Thyroid gland (tissue), 4 donors: Measurements from ENCODE around the gene SPON1. TPM values are rescaled to one million over a fixed set of nuclear protein-coding genes. Genes with fewer than 3 reads are reported as not detected.

Experiments
- DNase-seq, 2 donors: peaks; one replicate each; pipeline ENCODE4 v3.0.0-alpha.2; 2019
- H3K27ac ChIP-seq, 3 donors: fragments of 200-600 bp; sonication (generic); 1 replicate in 2 of 3; 2 replicates in 1 of 3; pipeline ENCODE4 v1.5.1; 2016 to 2019; ENCODE audit warnings: mild to moderate bottlenecking in 1 of 3, moderate library complexity in 1 of 3
- H3K27me3 ChIP-seq: fragments of 200-600 bp; sonication (generic); one replicate; pipeline ENCODE4 v1.5.1; 2019
- H3K36me3 ChIP-seq, 2 donors: fragments of 200-600 bp; sonication (generic); one replicate each; pipeline ENCODE4 v1.5.1; 2016 to 2019
- H3K4me1 ChIP-seq, 2 donors: fragments of 200-600 bp; sonication (generic); one replicate each; pipeline ENCODE4 v1.5.1; 2017 to 2019
- H3K4me3 ChIP-seq, 3 donors: fragments of 200-600 bp; sonication (generic); replicated peaks in 1 of 3; 1 replicate in 2 of 3; 2 replicates in 1 of 3; pipeline ENCODE4 v1.5.1; 2016; ENCODE audit warnings: mild to moderate bottlenecking in 1 of 3
- H3K9me3 ChIP-seq: fragments of 200-600 bp; sonication (generic); one replicate; pipeline ENCODE4 v1.5.1; 2017
- POLR2A ChIP-seq, 2 donors: fragments of 450-650 bp; IDR thresholded peaks; one replicate each; pipeline ENCODE4 v1.6.1; 2017; ENCODE audit warnings: antibody characterized with exemption in 2 of 2, mild to moderate bottlenecking in 2 of 2, moderate library complexity in 1 of 2
- WGBS, 2 donors: methylation state at CpG; one replicate each; pipeline ENCODE4 v1.1.5; 2017; 5-methylcytosine and 5-hydroxymethylcytosine counted together
- intact Hi-C: fragments of 100-400 bp; cut with DNase I; formaldehyde crosslinking; loops from one replicate; pipeline ENCODE4 v1.15.1; 2023
- total RNA-seq, 4 donors: library from RNA; depleted of rRNA; stranded (reverse); fragments of >200 nt; gene quantifications; one replicate each; pipeline ENCODE4 v1.2.3, GENCODE V29; 2016
- TF ChIP-seq, protein P1 (sequence below), 6 experiments: fragments of 200-600 bp in 3 of 6; fragments of 450-650 bp in 3 of 6; sonication (generic) in 3 of 6; IDR thresholded peaks; one replicate each; pipeline ENCODE4 v1.5.1; 2016 to 2019; ENCODE audit warnings: antibody characterized with exemption in 6 of 6, mild to moderate bottlenecking in 2 of 6, inconsistent platforms in 1 of 6, moderate library complexity in 1 of 6

The SPON1 gene
- total RNA-seq, 4 donors from 2014 or later = 7.3 to 14.9 (median 10.9) TPM

DNA sequence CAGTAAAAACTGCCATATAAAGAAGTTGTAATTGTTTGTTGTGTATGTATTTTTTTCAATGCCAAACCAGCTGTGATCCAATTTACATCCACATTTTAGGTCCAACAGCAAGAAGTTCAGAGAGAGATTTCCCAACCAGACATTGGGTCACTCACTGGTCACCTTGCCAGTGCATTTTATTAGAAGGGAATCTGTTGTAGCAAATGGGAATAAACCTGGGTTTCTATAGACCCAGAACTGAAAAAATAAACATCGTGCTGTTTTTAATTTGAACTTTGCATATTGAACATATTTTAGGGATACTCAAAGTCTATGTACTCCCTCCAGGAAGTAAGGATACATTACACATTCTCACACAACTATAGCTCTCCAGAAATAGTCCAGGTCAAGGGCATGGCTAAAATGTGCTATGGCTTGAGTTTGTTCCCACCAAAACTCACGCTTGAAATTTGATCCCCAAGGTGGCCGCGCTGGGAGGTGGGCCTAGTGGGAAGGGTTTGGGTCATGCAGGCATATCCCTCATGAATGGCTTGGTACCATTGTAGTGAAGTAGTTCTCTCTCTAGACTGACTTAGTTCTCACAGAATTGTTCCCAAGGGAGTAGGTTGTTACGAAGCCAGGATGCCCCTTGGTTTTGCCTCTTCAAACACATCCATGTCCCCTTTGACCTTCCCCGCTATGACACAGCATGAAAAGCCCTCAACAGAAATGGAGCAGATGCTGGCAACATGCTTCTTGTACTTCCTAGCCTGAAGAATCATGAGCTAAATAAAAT is 305.5 kb downstream of the SPON1 start:
- no peak for TF ChIP-seq POLR2A (IDR thresholded peaks at IDR 0.05)
- TF ChIP-seq, protein P1, sequence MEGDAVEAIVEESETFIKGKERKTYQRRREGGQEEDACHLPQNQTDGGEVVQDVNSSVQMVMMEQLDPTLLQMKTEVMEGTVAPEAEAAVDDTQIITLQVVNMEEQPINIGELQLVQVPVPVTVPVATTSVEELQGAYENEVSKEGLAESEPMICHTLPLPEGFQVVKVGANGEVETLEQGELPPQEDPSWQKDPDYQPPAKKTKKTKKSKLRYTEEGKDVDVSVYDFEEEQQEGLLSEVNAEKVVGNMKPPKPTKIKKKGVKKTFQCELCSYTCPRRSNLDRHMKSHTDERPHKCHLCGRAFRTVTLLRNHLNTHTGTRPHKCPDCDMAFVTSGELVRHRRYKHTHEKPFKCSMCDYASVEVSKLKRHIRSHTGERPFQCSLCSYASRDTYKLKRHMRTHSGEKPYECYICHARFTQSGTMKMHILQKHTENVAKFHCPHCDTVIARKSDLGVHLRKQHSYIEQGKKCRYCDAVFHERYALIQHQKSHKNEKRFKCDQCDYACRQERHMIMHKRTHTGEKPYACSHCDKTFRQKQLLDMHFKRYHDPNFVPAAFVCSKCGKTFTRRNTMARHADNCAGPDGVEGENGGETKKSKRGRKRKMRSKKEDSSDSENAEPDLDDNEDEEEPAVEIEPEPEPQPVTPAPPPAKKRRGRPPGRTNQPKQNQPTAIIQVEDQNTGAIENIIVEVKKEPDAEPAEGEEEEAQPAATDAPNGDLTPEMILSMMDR (IDR thresholded peaks at IDR 0.05) = no peak
- no peaks in the 10 kb centered on the region for H3K27me3 ChIP-seq
- H3K27ac ChIP-seq = no peak overlapping the region
- no peaks in the 10 kb centered on the region for H3K36me3 ChIP-seq
- 91% methylated on average over 6 of the region's 6 CpGs for WGBS, 2 donors
- no peaks in the 10 kb centered on the region for H3K9me3 ChIP-seq
- intact Hi-C loops = no loop called here
- DNase-seq = no peak
- H3K4me1 ChIP-seq = no peaks in the 10 kb centered on the region
- no peak overlapping the region for H3K4me3 ChIP-seq

DNA sequence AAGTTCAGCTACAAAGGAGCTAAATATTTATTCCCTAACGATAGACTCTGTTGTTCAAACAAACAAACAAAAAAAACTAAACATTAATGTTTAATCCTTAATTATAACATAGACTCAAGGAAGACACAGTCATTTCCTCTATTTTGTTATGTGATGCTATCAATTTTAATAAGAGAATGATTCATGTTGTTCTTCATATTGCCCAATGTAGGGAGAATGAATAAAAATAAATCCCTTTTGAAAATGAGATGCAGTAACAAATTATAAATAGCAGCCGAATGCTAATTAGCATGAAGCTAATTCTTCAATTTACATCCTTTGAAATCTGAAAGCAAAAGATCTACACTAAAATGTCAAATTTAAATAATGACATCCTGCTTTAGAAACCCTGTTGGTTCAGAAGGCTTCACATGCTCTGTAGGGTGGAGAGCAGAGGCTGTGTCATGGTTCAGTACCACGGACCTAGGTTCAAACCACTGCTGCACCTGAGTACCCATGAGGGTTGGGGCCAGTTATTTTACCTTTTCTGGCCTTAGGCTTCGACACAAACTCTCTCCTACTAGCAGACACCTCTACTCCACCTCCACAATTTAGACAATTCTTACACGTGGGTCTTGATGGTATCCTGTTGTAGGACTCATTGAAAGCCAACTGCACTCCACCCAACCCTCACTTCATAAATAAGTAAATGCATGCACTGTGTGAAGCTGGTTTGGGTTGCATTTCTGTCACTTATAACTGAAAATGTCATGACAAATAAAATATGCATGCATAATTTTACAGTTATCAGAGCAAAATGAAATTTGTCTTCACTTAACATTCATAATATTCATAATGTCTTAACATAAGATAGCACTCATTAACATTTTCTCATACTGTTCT is 307.4 kb downstream of the SPON1 start:
- intact Hi-C loops = no loop called here
- no peak for TF ChIP-seq POLR2A (IDR thresholded peaks at IDR 0.05)
- TF ChIP-seq, protein P1 (IDR thresholded peaks at IDR 0.05) = no peak
- Histone ChIP-seq H3K27me3 (no peaks in the 10 kb centered on the region), H3K4me1 (no peaks in the 10 kb centered on the region), H3K4me3 (no peak overlapping the region), H3K9me3 (no peaks in the 10 kb centered on the region), H3K27ac (no peak overlapping the region), H3K36me3 (no peaks in the 10 kb centered on the region)
- no peak for DNase-seq
- 82 to 87% methylated on average over 5 of the region's 5 CpGs for WGBS, 2 donors

DNA sequence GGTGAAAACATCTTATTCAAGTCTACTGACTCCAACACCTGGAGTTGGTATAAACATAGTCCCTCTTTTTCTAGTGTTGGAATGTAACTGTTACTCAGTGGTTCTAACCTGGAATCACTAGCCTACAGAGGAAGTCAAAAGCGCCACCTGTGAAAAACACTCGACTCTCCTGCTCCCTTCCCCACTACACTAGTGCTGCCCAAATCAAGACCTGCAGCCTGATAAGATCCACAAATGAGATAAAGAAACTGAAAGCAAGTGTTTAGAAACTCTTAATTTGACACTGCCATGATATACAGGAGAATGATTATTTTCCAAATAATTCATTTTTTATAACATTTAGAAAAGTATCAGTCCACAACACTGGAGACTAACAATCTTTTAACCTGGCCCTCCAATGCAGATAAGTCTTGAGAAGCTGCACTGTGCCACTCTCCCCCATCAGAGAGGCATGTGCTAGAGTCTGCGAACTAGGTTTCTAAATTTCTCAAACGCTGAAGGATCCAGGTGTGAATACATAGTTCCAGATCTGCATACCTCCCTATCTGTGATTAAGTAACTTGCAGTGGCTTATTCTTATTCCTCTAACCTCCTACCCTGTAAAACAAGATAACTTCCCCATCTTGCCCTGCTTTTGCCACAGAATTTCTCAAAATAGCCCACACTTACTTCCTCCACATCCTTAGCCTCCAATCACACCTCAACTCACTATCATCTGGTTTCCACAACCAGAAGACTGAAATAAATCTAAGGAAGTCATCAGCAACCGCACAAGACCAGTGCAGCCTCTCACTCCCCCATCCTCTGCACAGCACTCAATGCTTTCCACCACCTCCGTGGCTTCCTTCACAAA is 308.4 kb downstream of the SPON1 start:
- TF ChIP-seq, protein P1 (IDR thresholded peaks at IDR 0.05) = no peak
- TF ChIP-seq POLR2A (IDR thresholded peaks at IDR 0.05) = no peak

DNA sequence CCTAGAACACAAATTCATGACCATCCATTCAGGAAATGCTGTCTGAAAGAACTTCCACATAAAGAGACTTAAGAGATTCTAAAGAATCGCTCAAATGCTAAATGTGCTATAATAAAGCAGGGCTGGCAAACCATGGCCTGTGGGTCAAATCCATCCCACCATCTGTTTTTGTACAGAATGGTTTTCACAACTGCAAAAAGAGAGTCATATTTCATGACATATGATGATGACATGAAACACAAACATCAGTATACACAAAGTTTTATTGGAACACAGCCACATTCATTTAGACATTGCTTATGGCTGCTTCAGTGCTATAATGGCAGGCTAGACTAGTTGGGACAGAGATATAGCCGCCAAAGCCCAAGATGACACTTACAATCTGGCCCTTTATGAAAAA is 311.4 kb downstream of the SPON1 start:
- WGBS, 2 donors = 93 to 94% methylated on average over 2 of the region's 2 CpGs
- intact Hi-C loops = no loop called here
- H3K4me1 ChIP-seq = no peaks in the 10 kb centered on the region

More for the DNA sequence above, 308.4 kb downstream of the SPON1 start:
- Histone ChIP-seq H3K27me3 (no peaks in the 10 kb centered on the region), H3K9me3 (no peaks in the 10 kb centered on the region), H3K4me1 (no peaks in the 10 kb centered on the region), H3K27ac (no peak overlapping the region), H3K36me3 (no peaks in the 10 kb centered on the region), H3K4me3 (no peak overlapping the region)
- no peak for DNase-seq
- intact Hi-C loops = no loop called here
- WGBS, 2 donors = 60 to 66% methylated on average over 6 of the region's 6 CpGs

More for the DNA sequence above, 311.4 kb downstream of the SPON1 start:
- Histone ChIP-seq H3K27me3 (no peaks in the 10 kb centered on the region), H3K27ac (no peak overlapping the region), H3K9me3 (no peaks in the 10 kb centered on the region), H3K36me3 (peaks cover 0 to under 1% of the 10 kb centered on the region in 2 donors), H3K4me3 (no peak overlapping the region)
- DNase-seq = no peak
- TF ChIP-seq, protein P1 (IDR thresholded peaks at IDR 0.05) = no peak
- no peak for TF ChIP-seq POLR2A (IDR thresholded peaks at IDR 0.05)
